Measurements from ENCODE around the gene PHLDB1. TPM values are rescaled to one million over a fixed set of nuclear protein-coding genes. Genes with fewer than 3 reads are reported as not detected.

PHLDB1 gene
- total and polyA plus RNA-seq, 4 donors, result 4.8 to 15.4 (median 6.0) TPM

DNA sequence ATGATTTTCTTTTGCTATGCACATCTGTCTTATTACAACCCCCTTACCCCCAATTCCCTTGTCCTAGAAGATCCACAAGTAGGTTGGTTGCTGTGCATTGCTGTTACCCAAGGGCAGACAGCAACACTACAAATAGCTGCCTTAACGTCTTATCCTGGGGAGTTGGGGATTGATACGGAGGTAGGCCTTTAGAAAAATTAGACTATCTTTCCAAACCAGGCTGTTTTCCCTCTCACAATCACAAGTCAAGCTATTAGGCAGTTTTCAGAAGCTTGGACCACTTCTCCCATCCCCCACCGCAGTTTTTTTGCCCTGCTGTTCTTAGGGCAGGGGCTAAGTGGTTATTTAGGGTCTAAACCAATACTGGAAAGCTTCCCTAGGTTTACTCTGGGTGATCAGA is 2.8 kb upstream of the PHLDB1 start (continued):
- no peak for TF ChIP-seq HNF4A (conservative IDR thresholded peaks at IDR 0.05)
- TF ChIP-seq FOXA2 (IDR thresholded peaks at IDR 0.05), result no peak
- TF ChIP-seq FOXA1 (IDR thresholded peaks at IDR 0.05), result no peak

DNA sequence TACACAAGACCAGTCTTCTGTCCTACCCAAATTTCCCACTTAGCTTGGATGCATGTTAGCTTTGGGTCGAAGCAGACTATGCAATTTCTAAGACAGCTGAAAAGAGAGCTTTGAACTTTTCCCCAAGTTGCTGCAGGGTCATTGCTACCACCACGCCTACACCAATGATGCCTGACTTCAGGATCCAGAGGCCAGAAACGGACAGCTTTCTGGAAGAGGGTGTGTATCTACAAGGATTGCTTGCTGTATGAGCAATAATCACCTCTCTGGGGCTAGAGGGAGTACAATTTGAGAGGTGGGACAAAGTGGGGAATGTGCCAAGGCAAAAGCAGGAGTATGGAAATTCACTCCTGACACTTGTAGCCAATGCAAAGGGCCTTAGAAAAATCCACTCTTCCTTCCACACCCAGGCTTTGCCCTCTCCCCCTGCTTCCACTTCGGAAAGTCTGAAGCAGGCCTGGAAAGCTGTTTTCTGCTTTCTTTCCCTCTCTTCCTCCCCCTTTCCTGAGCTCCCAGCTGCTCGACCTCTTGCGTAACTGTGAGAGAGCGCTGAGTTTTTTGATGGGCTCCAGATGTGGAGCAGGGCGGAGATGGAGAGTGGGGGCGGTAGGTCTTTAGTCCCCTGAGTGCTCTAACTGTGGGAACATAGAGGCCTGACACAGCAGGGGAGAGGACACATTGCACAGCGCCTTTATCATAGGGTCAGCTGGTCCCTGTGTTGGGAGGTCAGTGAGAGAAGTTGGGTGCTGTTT is 2.1 kb upstream of the PHLDB1 start:
- peak overlapping the region; percentile 15 to 55 for H3K27ac ChIP-seq (ENCODE audit: low read depth in 1 of 2, low read length in 2 of 2)
- no peaks in the 10 kb centered on the region for H3K27me3 ChIP-seq (ENCODE audit: control insufficient read depth in 4 of 4, insufficient read depth in 4 of 4, low read length in 3 of 4)
- H3K4me1 ChIP-seq (ENCODE audit: control insufficient read depth in 4 of 4, insufficient read depth in 4 of 4, low read length in 3 of 4), result peaks cover 0 to 20% (median 9%) of the 10 kb centered on the region in 4 donors
- H3K36me3 ChIP-seq (ENCODE audit: control insufficient read depth in 4 of 4, insufficient read depth in 3 of 4, low read depth in 1 of 4, low read length in 3 of 4), result peaks cover 10 to 21% (median 19%) of the 10 kb centered on the region in 4 donors
- H3K9me3 ChIP-seq (ENCODE audit: control insufficient read depth in 4 of 4, low read length in 3 of 4), result no peaks in the 10 kb centered on the region
- DNase-seq (ENCODE audit: low spot score), result no peak
- no peak overlapping the region for H3K4me3 ChIP-seq (ENCODE audit: low read depth in 1 of 3, low read length in 3 of 3)
- TF ChIP-seq JUND (IDR thresholded peaks at IDR 0.05) (peak in 1 of 2 donors; percentile 37), HNF4G (IDR thresholded peaks at IDR 0.05) (no peak), TAF1 (conservative IDR thresholded peaks at IDR 0.05) (no peak), RXRA (IDR thresholded peaks at IDR 0.05) (peak; percentile 21 to 45), RAD21 (IDR thresholded peaks at IDR 0.05) (peak in 1 of 2 donors; percentile 16), SP1 (IDR thresholded peaks at IDR 0.05) (peak; percentile 56), NR2F2 (IDR thresholded peaks at IDR 0.05) (peak; percentile 97)
- WGBS, result 58% methylated on average over 10 of the region's 10 CpGs
- H3K9ac ChIP-seq (ENCODE audit: low read depth in 1 of 2, low read length in 2 of 2), result no peak overlapping the region

DNA sequence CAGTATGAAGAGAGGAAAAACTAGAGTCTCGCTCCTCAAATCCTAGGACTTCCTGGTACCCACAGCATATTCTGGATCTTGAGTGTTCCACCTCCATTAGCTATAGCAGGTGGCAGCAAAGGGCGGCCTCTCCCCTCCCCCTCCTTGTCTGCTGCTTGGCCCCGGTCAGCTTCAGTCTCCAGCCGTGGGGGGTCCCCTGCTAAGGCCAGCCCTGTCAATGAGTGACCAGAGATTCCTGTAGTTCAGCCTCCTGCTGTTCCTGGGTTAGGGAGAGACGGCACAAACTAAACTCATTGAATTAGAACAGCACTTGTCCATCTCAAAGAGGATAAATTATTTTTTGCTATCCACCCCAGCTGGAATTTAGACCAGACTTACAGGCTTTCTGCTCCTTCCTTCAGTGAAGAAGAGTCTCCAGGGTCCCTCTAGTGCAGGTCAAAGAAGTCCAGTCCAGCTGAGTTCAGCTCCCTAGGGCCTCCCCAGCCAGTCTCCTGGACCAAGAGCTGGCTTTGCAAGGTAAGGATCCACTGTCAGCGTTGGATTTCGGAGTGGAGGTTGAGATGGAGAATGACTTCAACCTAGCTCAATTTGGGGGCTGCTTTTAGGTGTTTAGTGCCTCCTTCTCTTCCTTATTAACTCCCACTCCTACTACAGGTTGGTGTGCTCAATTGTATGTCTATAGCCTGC is 1.1 kb upstream of the PHLDB1 start:
- H3K9ac ChIP-seq (ENCODE audit: low read depth in 1 of 2, low read length in 2 of 2), result no peak overlapping the region
- DNase-seq (ENCODE audit: low spot score), result no peak

More for the DNA sequence above, 1.1 kb upstream of the PHLDB1 start:
- TF ChIP-seq SP1 (IDR thresholded peaks at IDR 0.05) (no peak), RAD21 (IDR thresholded peaks at IDR 0.05) (no peak), JUND (IDR thresholded peaks at IDR 0.05) (no peak), GABPA (IDR thresholded peaks at IDR 0.05 in 1 of 2, conservative IDR thresholded peaks at IDR 0.05 in 1 of 2) (no peak), FOXA2 (IDR thresholded peaks at IDR 0.05) (no peak), NR2F2 (IDR thresholded peaks at IDR 0.05) (no peak), EGR1 (IDR thresholded peaks at IDR 0.05; ENCODE audit: low read depth in 2 of 2) (no peak), RXRA (IDR thresholded peaks at IDR 0.05) (no peak), HNF4A (conservative IDR thresholded peaks at IDR 0.05) (no peak), YY1 (IDR thresholded peaks at IDR 0.05) (no peak), HNF4G (IDR thresholded peaks at IDR 0.05) (no peak), FOXA1 (IDR thresholded peaks at IDR 0.05) (no peak), TAF1 (conservative IDR thresholded peaks at IDR 0.05) (no peak)
- TF ChIP-seq, protein P1, sequence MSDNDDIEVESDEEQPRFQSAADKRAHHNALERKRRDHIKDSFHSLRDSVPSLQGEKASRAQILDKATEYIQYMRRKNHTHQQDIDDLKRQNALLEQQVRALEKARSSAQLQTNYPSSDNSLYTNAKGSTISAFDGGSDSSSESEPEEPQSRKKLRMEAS (IDR thresholded peaks at IDR 0.05), result no peak
- TF ChIP-seq, protein P2, sequence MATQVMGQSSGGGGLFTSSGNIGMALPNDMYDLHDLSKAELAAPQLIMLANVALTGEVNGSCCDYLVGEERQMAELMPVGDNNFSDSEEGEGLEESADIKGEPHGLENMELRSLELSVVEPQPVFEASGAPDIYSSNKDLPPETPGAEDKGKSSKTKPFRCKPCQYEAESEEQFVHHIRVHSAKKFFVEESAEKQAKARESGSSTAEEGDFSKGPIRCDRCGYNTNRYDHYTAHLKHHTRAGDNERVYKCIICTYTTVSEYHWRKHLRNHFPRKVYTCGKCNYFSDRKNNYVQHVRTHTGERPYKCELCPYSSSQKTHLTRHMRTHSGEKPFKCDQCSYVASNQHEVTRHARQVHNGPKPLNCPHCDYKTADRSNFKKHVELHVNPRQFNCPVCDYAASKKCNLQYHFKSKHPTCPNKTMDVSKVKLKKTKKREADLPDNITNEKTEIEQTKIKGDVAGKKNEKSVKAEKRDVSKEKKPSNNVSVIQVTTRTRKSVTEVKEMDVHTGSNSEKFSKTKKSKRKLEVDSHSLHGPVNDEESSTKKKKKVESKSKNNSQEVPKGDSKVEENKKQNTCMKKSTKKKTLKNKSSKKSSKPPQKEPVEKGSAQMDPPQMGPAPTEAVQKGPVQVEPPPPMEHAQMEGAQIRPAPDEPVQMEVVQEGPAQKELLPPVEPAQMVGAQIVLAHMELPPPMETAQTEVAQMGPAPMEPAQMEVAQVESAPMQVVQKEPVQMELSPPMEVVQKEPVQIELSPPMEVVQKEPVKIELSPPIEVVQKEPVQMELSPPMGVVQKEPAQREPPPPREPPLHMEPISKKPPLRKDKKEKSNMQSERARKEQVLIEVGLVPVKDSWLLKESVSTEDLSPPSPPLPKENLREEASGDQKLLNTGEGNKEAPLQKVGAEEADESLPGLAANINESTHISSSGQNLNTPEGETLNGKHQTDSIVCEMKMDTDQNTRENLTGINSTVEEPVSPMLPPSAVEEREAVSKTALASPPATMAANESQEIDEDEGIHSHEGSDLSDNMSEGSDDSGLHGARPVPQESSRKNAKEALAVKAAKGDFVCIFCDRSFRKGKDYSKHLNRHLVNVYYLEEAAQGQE (IDR thresholded peaks at IDR 0.05), result no peak
- TF ChIP-seq, protein P3, sequence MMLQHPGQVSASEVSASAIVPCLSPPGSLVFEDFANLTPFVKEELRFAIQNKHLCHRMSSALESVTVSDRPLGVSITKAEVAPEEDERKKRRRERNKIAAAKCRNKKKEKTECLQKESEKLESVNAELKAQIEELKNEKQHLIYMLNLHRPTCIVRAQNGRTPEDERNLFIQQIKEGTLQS (IDR thresholded peaks at IDR 0.05), result no peak
- TF ChIP-seq, protein P4, sequence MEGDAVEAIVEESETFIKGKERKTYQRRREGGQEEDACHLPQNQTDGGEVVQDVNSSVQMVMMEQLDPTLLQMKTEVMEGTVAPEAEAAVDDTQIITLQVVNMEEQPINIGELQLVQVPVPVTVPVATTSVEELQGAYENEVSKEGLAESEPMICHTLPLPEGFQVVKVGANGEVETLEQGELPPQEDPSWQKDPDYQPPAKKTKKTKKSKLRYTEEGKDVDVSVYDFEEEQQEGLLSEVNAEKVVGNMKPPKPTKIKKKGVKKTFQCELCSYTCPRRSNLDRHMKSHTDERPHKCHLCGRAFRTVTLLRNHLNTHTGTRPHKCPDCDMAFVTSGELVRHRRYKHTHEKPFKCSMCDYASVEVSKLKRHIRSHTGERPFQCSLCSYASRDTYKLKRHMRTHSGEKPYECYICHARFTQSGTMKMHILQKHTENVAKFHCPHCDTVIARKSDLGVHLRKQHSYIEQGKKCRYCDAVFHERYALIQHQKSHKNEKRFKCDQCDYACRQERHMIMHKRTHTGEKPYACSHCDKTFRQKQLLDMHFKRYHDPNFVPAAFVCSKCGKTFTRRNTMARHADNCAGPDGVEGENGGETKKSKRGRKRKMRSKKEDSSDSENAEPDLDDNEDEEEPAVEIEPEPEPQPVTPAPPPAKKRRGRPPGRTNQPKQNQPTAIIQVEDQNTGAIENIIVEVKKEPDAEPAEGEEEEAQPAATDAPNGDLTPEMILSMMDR (IDR thresholded peaks at IDR 0.05; ENCODE audit: low read depth, low read length, missing input control), result no peak
- TF ChIP-seq, protein P5, sequence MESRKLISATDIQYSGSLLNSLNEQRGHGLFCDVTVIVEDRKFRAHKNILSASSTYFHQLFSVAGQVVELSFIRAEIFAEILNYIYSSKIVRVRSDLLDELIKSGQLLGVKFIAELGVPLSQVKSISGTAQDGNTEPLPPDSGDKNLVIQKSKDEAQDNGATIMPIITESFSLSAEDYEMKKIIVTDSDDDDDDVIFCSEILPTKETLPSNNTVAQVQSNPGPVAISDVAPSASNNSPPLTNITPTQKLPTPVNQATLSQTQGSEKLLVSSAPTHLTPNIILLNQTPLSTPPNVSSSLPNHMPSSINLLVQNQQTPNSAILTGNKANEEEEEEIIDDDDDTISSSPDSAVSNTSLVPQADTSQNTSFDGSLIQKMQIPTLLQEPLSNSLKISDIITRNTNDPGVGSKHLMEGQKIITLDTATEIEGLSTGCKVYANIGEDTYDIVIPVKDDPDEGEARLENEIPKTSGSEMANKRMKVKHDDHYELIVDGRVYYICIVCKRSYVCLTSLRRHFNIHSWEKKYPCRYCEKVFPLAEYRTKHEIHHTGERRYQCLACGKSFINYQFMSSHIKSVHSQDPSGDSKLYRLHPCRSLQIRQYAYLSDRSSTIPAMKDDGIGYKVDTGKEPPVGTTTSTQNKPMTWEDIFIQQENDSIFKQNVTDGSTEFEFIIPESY (IDR thresholded peaks at IDR 0.05), result no peak
- Histone ChIP-seq H3K4me3 (ENCODE audit: low read depth in 1 of 3, low read length in 3 of 3) (no peak overlapping the region), H3K4me1 (ENCODE audit: control insufficient read depth in 4 of 4, insufficient read depth in 4 of 4, low read length in 3 of 4) (peaks cover 0 to 27% (median 17%) of the 10 kb centered on the region in 4 donors), H3K36me3 (ENCODE audit: control insufficient read depth in 4 of 4, insufficient read depth in 3 of 4, low read depth in 1 of 4, low read length in 3 of 4) (peaks cover 8 to 15% (median 11%) of the 10 kb centered on the region in 4 donors), H3K9me3 (ENCODE audit: control insufficient read depth in 4 of 4, low read length in 3 of 4) (no peaks in the 10 kb centered on the region), H3K27me3 (ENCODE audit: control insufficient read depth in 4 of 4, insufficient read depth in 4 of 4, low read length in 3 of 4) (no peaks in the 10 kb centered on the region), H3K27ac (ENCODE audit: low read depth in 1 of 2, low read length in 2 of 2) (peak overlapping the region; percentile 24 to 55)
- WGBS, result 71% methylated on average over 7 of the region's 7 CpGs
